Measurements from ENCODE around the gene BARHL1.
"Not testable (repeated sequence)": the region's sequence is repeated elsewhere in the genome, so short reads cannot be mapped to it uniquely, and the experiment has no call there.

Gene BARHL1

GRCh38 chr9:132556235-132556634 lies 26.2 kb upstream of the BARHL1 start:
- no peak overlapping the region for H3K4me3 ChIP-seq (ENCODE audit: low read depth, low read length)

- H3K4me3 ChIP-seq (ENCODE audit: low read depth, low read length), result no peak overlapping the region
Measured at GRCh38 chr9:132556714-132557113, 25.7 kb upstream of the BARHL1 start.

- no peak overlapping the region for H3K4me3 ChIP-seq (ENCODE audit: low read depth, low read length)
Measured at GRCh38 chr9:132557159-132557558, 25.2 kb upstream of the BARHL1 start.

- no peak overlapping the region for H3K4me3 ChIP-seq (ENCODE audit: low read depth, low read length)
Measured at GRCh38 chr9:132559711-132560110, 22.7 kb upstream of the BARHL1 start.

- no peak overlapping the region for H3K4me3 ChIP-seq (ENCODE audit: low read depth, low read length)
Measured at GRCh38 chr9:132560616-132561202, 21.7 kb upstream of the BARHL1 start.

GRCh38 chr9:132562306-132562573 lies 20.2 kb upstream of the BARHL1 start:
- H3K4me3 ChIP-seq (ENCODE audit: low read depth, low read length), result no peak overlapping the region

GRCh38 chr9:132564526-132564925 lies 17.9 kb upstream of the BARHL1 start:
- no peak overlapping the region for H3K4me3 ChIP-seq (ENCODE audit: low read depth, low read length)

- not testable (repeated sequence) for H3K4me3 ChIP-seq (ENCODE audit: low read depth, low read length)
Measured at GRCh38 chr9:132568787-132569186, 13.6 kb upstream of the BARHL1 start.

- no peak overlapping the region for H3K4me3 ChIP-seq (ENCODE audit: low read depth, low read length)
Measured at GRCh38 chr9:132571806-132572600, 10.4 kb upstream of the BARHL1 start.

- no peak overlapping the region for H3K4me3 ChIP-seq (ENCODE audit: low read depth, low read length)
Measured at GRCh38 chr9:132572921-132573320, 9.5 kb upstream of the BARHL1 start.

GRCh38 chr9:132575005-132575609 lies 7.3 kb upstream of the BARHL1 start:
- no peak overlapping the region for H3K4me3 ChIP-seq (ENCODE audit: low read depth, low read length)

- H3K4me3 ChIP-seq (ENCODE audit: low read depth, low read length), result no peak overlapping the region
Measured at GRCh38 chr9:132575811-132576210, 6.6 kb upstream of the BARHL1 start.

GRCh38 chr9:132577119-132577518 lies 5.3 kb upstream of the BARHL1 start:
- H3K4me3 ChIP-seq (ENCODE audit: low read depth, low read length), result no peak overlapping the region

GRCh38 chr9:132578367-132578932 lies 4.0 kb upstream of the BARHL1 start:
- no peak overlapping the region for H3K4me3 ChIP-seq (ENCODE audit: low read depth, low read length)

- no peak overlapping the region for H3K4me3 ChIP-seq (ENCODE audit: low read depth, low read length)
Measured at GRCh38 chr9:132579427-132579798, 3.0 kb upstream of the BARHL1 start.

GRCh38 chr9:132582786-132583583 lies 579 bp downstream of the BARHL1 start:
- H3K4me3 ChIP-seq (ENCODE audit: low read depth, low read length), result no peak overlapping the region

GRCh38 chr9:132583584-132584304 lies 1.3 kb downstream of the BARHL1 start:
- no peak overlapping the region for H3K4me3 ChIP-seq (ENCODE audit: low read depth, low read length)

GRCh38 chr9:132584601-132585560 lies 2.5 kb downstream of the BARHL1 start:
- no peak overlapping the region for H3K4me3 ChIP-seq (ENCODE audit: low read depth, low read length)

- no peak overlapping the region for H3K4me3 ChIP-seq (ENCODE audit: low read depth, low read length)
Measured at GRCh38 chr9:132585954-132586829, 3.8 kb downstream of the BARHL1 start.
